WTC11 (cell line): ENCODE data around the gene NPDC1. TPM values are rescaled to one million over a fixed set of nuclear protein-coding genes. Genes with fewer than 3 reads are reported as not detected.

Source experiments
- ATAC-seq: fragments of 200-7000 bp; cut with Tn5 transposase; 2 replicates; pipeline ENCODE4 v1.10.0; 2021; ENCODE audit warnings: mild to moderate bottlenecking, moderate library complexity
- CTCF ChIA-PET: fragments of 300-600 bp; sonication (Branson Sonifier 250); formaldehyde crosslinking; loops from one replicate; lab custom pipeline; 2021; ENCODE audit warnings: antibody characterized with exemption; lab: Charles Lee
- POLR2A ChIA-PET: fragments of 350-600 bp; sonication (Branson Sonifier 250); formaldehyde crosslinking; loops from one replicate; lab custom pipeline; 2021; ENCODE audit warnings: antibody characterized with exemption; lab: Charles Lee
- DNase-seq: peaks from one replicate; pipeline ENCODE4 v3.0.0; 2021; ENCODE audit warnings: low spot score
- H3K27ac Mint-ChIP-seq: 2 replicates; pipeline ENCODE4 v1.8.0; 2021; ENCODE audit warnings: mixed read lengths
- H3K27me3 Mint-ChIP-seq: 2 replicates; pipeline ENCODE4 v1.8.0; 2021; ENCODE audit warnings: low read depth, mild to moderate bottlenecking, moderate library complexity, mixed read lengths
- H3K36me3 Mint-ChIP-seq: 2 replicates; pipeline ENCODE4 v1.8.0; 2021; ENCODE audit warnings: mixed read lengths
- H3K4me1 Mint-ChIP-seq: 2 replicates; pipeline ENCODE4 v1.8.0; 2022; ENCODE audit warnings: mixed read lengths
- H3K4me3 Mint-ChIP-seq: 2 replicates; pipeline ENCODE4 v1.8.0; 2021; ENCODE audit warnings: mild to moderate bottlenecking, moderate library complexity, mixed read lengths
- H3K9me3 Mint-ChIP-seq: 2 replicates; pipeline ENCODE4 v1.8.0; 2021; ENCODE audit warnings: mixed read lengths
- AR ChIP-seq: fragments of 250-450 bp; sonication (Bioruptor Pico); IDR thresholded peaks from 2 replicates; pipeline ENCODE4 v1.9.0; 2021; ENCODE audit warnings: mild to moderate bottlenecking
- CREB1 ChIP-seq: sonication (generic); formaldehyde crosslinking; IDR thresholded peaks from 2 replicates; pipeline ENCODE4 v1.8.0; 2023; ENCODE audit warnings: mild to moderate bottlenecking, missing genetic modification reagents
- E2F5 ChIP-seq: sonication (generic); formaldehyde crosslinking; IDR thresholded peaks from 2 replicates; pipeline ENCODE4 v1.8.1; 2022; ENCODE audit warnings: mild to moderate bottlenecking, moderate library complexity, missing genetic modification reagents
- FOXP1 ChIP-seq: sonication (generic); formaldehyde crosslinking; IDR thresholded peaks from 2 replicates; pipeline ENCODE4 v1.8.0; 2022; ENCODE audit warnings: missing genetic modification reagents, mild to moderate bottlenecking, moderate library complexity, borderline replicate concordance
- HMGXB4 ChIP-seq: sonication (generic); formaldehyde crosslinking; IDR thresholded peaks from 2 replicates; pipeline ENCODE4 v1.8.1; 2023; ENCODE audit warnings: mild to moderate bottlenecking, moderate library complexity, missing genetic modification reagents
- IRF2 ChIP-seq: sonication (generic); formaldehyde crosslinking; IDR thresholded peaks from 2 replicates; pipeline ENCODE4 v1.8.0; 2022; ENCODE audit warnings: low read depth, missing genetic modification reagents, borderline replicate concordance
- MYBL2 ChIP-seq: sonication (generic); formaldehyde crosslinking; IDR thresholded peaks from 2 replicates; pipeline ENCODE4 v1.8.1; 2023; ENCODE audit warnings: mild to moderate bottlenecking, moderate library complexity, missing genetic modification reagents
- NR3C1 ChIP-seq: sonication (generic); formaldehyde crosslinking; conservative IDR thresholded peaks from 2 replicates; pipeline ENCODE4 v1.8.1; 2023; ENCODE audit warnings: low read depth, mild to moderate bottlenecking, missing genetic modification reagents
- PRRX2 ChIP-seq: fragments of 250-450 bp; sonication (Bioruptor Pico); IDR thresholded peaks from 2 replicates; pipeline ENCODE4 v1.8.0; 2021; ENCODE audit warnings: mild to moderate bottlenecking
- SP1 ChIP-seq: sonication (generic); formaldehyde crosslinking; conservative IDR thresholded peaks from 2 replicates; pipeline ENCODE4 v1.8.1; 2022; ENCODE audit warnings: missing genetic modification reagents
- TEAD1 ChIP-seq: sonication (generic); formaldehyde crosslinking; IDR thresholded peaks from 2 replicates; pipeline ENCODE4 v1.8.0; 2022; ENCODE audit warnings: mild to moderate bottlenecking, missing genetic modification reagents
- ZBTB21 ChIP-seq: sonication (generic); formaldehyde crosslinking; IDR thresholded peaks from 2 replicates; pipeline ENCODE4 v1.8.1; 2023; ENCODE audit warnings: mild to moderate bottlenecking, missing genetic modification reagents, borderline replicate concordance
- ZNF121 ChIP-seq: sonication (generic); formaldehyde crosslinking; IDR thresholded peaks from 2 replicates; pipeline ENCODE4 v1.8.0; 2023; ENCODE audit warnings: missing genetic modification reagents
- ZNF138 ChIP-seq: sonication (generic); formaldehyde crosslinking; conservative IDR thresholded peaks from 2 replicates; pipeline ENCODE4 v1.8.1; 2022; ENCODE audit warnings: mild to moderate bottlenecking, moderate library complexity, missing genetic modification reagents
- ZNF219 ChIP-seq: sonication (generic); formaldehyde crosslinking; IDR thresholded peaks from 2 replicates; pipeline ENCODE4 v1.8.0; 2023; ENCODE audit warnings: missing genetic modification reagents, mild to moderate bottlenecking, borderline replicate concordance
- ZNF232 ChIP-seq: sonication (generic); formaldehyde crosslinking; IDR thresholded peaks from 2 replicates; pipeline ENCODE4 v1.8.0; 2022; ENCODE audit warnings: mild to moderate bottlenecking, missing genetic modification reagents
- ZNF317 ChIP-seq: sonication (generic); formaldehyde crosslinking; IDR thresholded peaks from 2 replicates; pipeline ENCODE4 v1.8.1; 2023; ENCODE audit warnings: low read depth, mild to moderate bottlenecking, moderate library complexity, missing genetic modification reagents, borderline replicate concordance
- ZNF396 ChIP-seq: fragments of 250-450 bp; sonication (Bioruptor Pico); IDR thresholded peaks from 2 replicates; pipeline ENCODE4 v1.8.0; 2021; ENCODE audit warnings: mild to moderate bottlenecking, moderate library complexity, borderline replicate concordance
- total RNA-seq: library from RNA; stranded (reverse); gene quantifications from 3 replicates; pipeline ENCODE4 v1.2.3, GENCODE V29; 2021

The NPDC1 gene
- total RNA-seq, 1 experiment from 2014 or later, result 64.3 TPM

- H3K27me3 Mint-ChIP-seq, result peaks cover 24% of the 10 kb centered on the region
- peaks cover 24% of the 10 kb centered on the region for H3K4me1 Mint-ChIP-seq
- POLR2A ChIA-PET, result no interaction called here
- H3K4me3 Mint-ChIP-seq, result no peak overlapping the region
- TF ChIP-seq ZNF317 (CRISPR knock-in tag), result no peak
- no peak for TF ChIP-seq ZNF219
- TF ChIP-seq NR3C1 (CRISPR knock-in tag), result no peak
- no peak for DNase-seq
- CTCF ChIA-PET, result interaction anchor here (1.0 to 3.8 kb wide), 4 partner anchors 10 to 45 kb away, joined by 3 to 23 read pairs (median 6); no protein-coding TSS in a partner anchor
- ATAC-seq, result no peak
- H3K36me3 Mint-ChIP-seq, result no peaks in the 10 kb centered on the region
- H3K27ac Mint-ChIP-seq, result no peak overlapping the region
- no peaks in the 10 kb centered on the region for H3K9me3 Mint-ChIP-seq
These were observed 28.0 kb upstream of the NPDC1 start for GRCh38 chr9:137073992-137074399.

- TF ChIP-seq ZNF396 (CRISPR knock-in tag) (no peak), ZNF232 (CRISPR knock-in tag) (no peak), IRF2 (CRISPR knock-in tag) (no peak), E2F5 (CRISPR knock-in tag) (no peak), PRRX2 (CRISPR knock-in tag) (no peak), ZBTB21 (CRISPR knock-in tag) (no peak), MYBL2 (CRISPR knock-in tag) (no peak), HMGXB4 (CRISPR knock-in tag) (no peak), SP1 (CRISPR knock-in tag) (no peak), TEAD1 (CRISPR knock-in tag) (no peak), FOXP1 (CRISPR knock-in tag) (no peak), AR (no peak), ZNF138 (CRISPR knock-in tag) (no peak)
- Mint-ChIP-seq H3K4me3 (peak overlapping the region; percentile 71), H3K9me3 (no peaks in the 10 kb centered on the region), H3K27ac (peak overlapping the region; percentile 95), H3K36me3 (no peaks in the 10 kb centered on the region), H3K27me3 (peaks cover 7% of the 10 kb centered on the region), H3K4me1 (peaks cover 36% of the 10 kb centered on the region)
- ATAC-seq, result no peak
- ChIA-PET CTCF (interaction anchor here (1.0 to 10.4 kb wide), 19 partner anchors 15 to 308 kb away, joined by 3 to 240 read pairs (median 7); partner anchors contain the start of genes ABCA2, ENTPD2, MAN1B1 and NPDC1), POLR2A (interaction anchor here (0.6 to 2.9 kb wide), 3 partner anchors 14 to 170 kb away, joined by 3 to 21 read pairs (median 5); partner anchors contain the start of gene MAN1B1)
- DNase-seq, result no peak
These were observed 25.3 kb upstream of the NPDC1 start for GRCh38 chr9:137071282-137071681.

- H3K4me1 Mint-ChIP-seq, result peaks cover 36% of the 10 kb centered on the region
- no peaks in the 10 kb centered on the region for H3K9me3 Mint-ChIP-seq
- H3K36me3 Mint-ChIP-seq, result no peaks in the 10 kb centered on the region
- ATAC-seq (peak; percentile 8), DNase-seq (no peak)
- peak overlapping the region; percentile 95 for H3K27ac Mint-ChIP-seq
- CTCF ChIA-PET, result interaction anchor here (0.7 to 10.4 kb wide), 28 partner anchors 11 to 352 kb away, joined by 3 to 240 read pairs (median 6); partner anchors contain the start of genes ABCA2, ENTPD2, EXD3 and MAN1B1
- peak overlapping the region; percentile 71 for H3K4me3 Mint-ChIP-seq
- peaks cover 3% of the 10 kb centered on the region; the same call in 1 of the 2 replicates for H3K27me3 Mint-ChIP-seq
- TF ChIP-seq CREB1 (CRISPR knock-in tag), result no peak
- TF ChIP-seq ZNF121 (CRISPR knock-in tag), result peak; percentile 8; the same call in 1 of the 2 replicates
- TF ChIP-seq, all 79 proteins: peak for 1
- POLR2A ChIA-PET, result interaction anchor here (0.6 to 2.9 kb wide), 7 partner anchors 14 to 170 kb away, joined by 3 to 21 read pairs (median 5); partner anchors contain the start of genes MAN1B1 and TPRN
These were observed 24.9 kb upstream of the NPDC1 start for GRCh38 chr9:137070906-137071275.
